Measurements from ENCODE around the gene RNF130. TPM values are rescaled to one million over a fixed set of nuclear protein-coding genes. Genes with fewer than 3 reads are reported as not detected.

The RNF130 gene
- total RNA-seq, 1 donor from 2014 or later, result 103 TPM

DNA sequence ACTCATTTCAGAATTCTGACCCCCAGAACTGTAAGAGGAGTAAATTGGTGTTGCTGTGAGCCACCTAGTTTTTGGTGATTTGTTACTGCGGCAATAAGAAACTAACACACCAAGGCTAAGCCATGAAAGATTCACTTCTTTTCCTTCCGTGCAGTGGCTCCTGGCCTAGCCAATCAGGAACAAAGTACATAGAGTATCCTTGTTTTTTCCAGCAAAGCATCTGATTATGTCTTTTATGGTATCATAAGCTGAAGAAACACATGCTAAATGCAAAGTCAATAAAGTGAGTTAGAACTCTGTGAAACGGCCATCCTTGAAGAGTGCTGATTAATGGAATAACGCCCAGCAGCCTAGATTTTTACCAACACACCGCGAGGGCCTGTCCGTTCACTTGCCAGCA lies 11.4 kb downstream of the RNF130 start:
- Histone ChIP-seq H3K27me3 (no peaks in the 10 kb centered on the region), H3K4me1 (no peaks in the 10 kb centered on the region), H3K27ac (no peak overlapping the region), H3K4me3 (no peak overlapping the region), H3K36me3 (no peaks in the 10 kb centered on the region), H3K9me3 (no peaks in the 10 kb centered on the region)
- TF ChIP-seq, protein P1, sequence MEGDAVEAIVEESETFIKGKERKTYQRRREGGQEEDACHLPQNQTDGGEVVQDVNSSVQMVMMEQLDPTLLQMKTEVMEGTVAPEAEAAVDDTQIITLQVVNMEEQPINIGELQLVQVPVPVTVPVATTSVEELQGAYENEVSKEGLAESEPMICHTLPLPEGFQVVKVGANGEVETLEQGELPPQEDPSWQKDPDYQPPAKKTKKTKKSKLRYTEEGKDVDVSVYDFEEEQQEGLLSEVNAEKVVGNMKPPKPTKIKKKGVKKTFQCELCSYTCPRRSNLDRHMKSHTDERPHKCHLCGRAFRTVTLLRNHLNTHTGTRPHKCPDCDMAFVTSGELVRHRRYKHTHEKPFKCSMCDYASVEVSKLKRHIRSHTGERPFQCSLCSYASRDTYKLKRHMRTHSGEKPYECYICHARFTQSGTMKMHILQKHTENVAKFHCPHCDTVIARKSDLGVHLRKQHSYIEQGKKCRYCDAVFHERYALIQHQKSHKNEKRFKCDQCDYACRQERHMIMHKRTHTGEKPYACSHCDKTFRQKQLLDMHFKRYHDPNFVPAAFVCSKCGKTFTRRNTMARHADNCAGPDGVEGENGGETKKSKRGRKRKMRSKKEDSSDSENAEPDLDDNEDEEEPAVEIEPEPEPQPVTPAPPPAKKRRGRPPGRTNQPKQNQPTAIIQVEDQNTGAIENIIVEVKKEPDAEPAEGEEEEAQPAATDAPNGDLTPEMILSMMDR (IDR thresholded peaks at IDR 0.05), result no peak
- TF ChIP-seq POLR2AphosphoS5 (IDR thresholded peaks at IDR 0.05; ENCODE audit: insufficient read depth in 1 of 2, low read depth in 1 of 2) (no peak), POLR2A (IDR thresholded peaks at IDR 0.05) (no peak)
- DNase-seq (ENCODE audit: extremely low spot score in 2 of 2), result no peak
- intact Hi-C loops (cut with DNase I), result no loop called here

GRCh38 chr5:180059326-180059725 lies 12.2 kb downstream of the RNF130 start:
- Histone ChIP-seq H3K4me3 (no peak overlapping the region), H3K9me3 (no peaks in the 10 kb centered on the region), H3K27me3 (no peaks in the 10 kb centered on the region), H3K4me1 (no peaks in the 10 kb centered on the region), H3K27ac (no peak overlapping the region), H3K36me3 (no peaks in the 10 kb centered on the region)
- intact Hi-C loops (cut with DNase I), result no loop called here
- TF ChIP-seq POLR2A (IDR thresholded peaks at IDR 0.05) (no peak), POLR2AphosphoS5 (IDR thresholded peaks at IDR 0.05; ENCODE audit: insufficient read depth in 1 of 2, low read depth in 1 of 2) (no peak)
- TF ChIP-seq, protein P1 (IDR thresholded peaks at IDR 0.05), result no peak
- DNase-seq (ENCODE audit: extremely low spot score in 2 of 2), result no peak

DNA sequence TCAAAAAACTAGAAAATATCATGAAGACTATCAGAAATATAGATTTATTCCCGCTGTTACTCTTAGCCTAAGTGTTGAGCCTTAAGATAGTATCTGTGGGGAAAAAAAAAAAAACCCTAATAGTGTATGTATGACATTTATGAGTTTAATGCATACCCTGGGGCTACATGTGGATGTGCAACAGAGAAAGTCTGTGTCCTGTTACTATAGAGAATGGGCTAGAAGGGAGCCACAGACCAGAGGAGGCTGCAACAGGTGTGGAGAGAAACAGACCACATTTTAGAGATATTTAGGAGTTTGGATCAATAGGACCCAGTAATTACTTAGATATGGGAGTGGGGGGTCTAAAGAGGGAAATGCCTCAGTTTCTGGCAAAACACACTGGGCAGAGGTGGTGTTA lies 15.4 kb downstream of the RNF130 start:
- Histone ChIP-seq H3K36me3 (no peaks in the 10 kb centered on the region), H3K4me3 (no peak overlapping the region), H3K27ac (no peak overlapping the region), H3K4me1 (peaks cover 13% of the 10 kb centered on the region), H3K27me3 (no peaks in the 10 kb centered on the region), H3K9me3 (no peaks in the 10 kb centered on the region)
- intact Hi-C loops (cut with DNase I), result no loop called here
- TF ChIP-seq POLR2AphosphoS5 (IDR thresholded peaks at IDR 0.05; ENCODE audit: insufficient read depth in 1 of 2, low read depth in 1 of 2) (no peak), POLR2A (IDR thresholded peaks at IDR 0.05) (no peak)
- TF ChIP-seq, protein P1 (IDR thresholded peaks at IDR 0.05), result no peak
- no peak for DNase-seq (ENCODE audit: extremely low spot score in 2 of 2)

- H3K4me3 ChIP-seq, result no peak overlapping the region
- H3K4me1 ChIP-seq, result peaks cover 21% of the 10 kb centered on the region
- no peak for DNase-seq (ENCODE audit: extremely low spot score in 2 of 2)
- H3K27me3 ChIP-seq, result no peaks in the 10 kb centered on the region
- no peaks in the 10 kb centered on the region for H3K9me3 ChIP-seq
- TF ChIP-seq POLR2A (IDR thresholded peaks at IDR 0.05), result no peak
- TF ChIP-seq, protein P1 (IDR thresholded peaks at IDR 0.05), result no peak
- TF ChIP-seq POLR2AphosphoS5 (IDR thresholded peaks at IDR 0.05; ENCODE audit: insufficient read depth in 1 of 2, low read depth in 1 of 2), result no peak
- H3K27ac ChIP-seq, result no peak overlapping the region
- no peaks in the 10 kb centered on the region for H3K36me3 ChIP-seq
- intact Hi-C loops (cut with DNase I), result no loop called here
Observed at GRCh38 chr5:180054226-180054625, 17.3 kb downstream of the RNF130 start.

DNA sequence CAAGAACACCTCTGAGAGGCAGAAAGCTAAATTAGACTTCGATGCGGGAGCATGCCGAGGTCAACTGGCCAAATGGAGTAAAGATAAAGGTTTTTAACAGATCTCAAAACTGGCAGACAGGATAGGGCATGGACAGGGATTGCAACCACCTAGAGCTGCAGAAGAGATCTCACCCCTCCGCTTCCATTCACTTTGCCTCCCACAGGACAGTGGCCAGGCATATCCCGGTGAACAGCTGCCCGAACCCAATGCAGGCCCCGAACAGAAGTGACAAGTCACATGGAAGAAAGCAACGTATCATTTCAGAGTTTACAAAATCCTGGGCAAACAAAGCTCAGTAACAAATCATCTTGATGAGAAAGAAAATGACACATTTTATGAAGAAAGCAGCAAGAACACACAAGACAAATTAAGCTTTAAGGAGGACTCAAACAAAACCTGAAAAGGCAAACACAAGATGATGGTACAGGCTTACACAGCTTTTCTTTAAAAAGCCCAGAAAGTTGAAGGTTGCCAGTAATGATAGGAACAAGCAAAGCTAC lies 18.4 kb downstream of the RNF130 start:
- no peaks in the 10 kb centered on the region for H3K27me3 ChIP-seq
- intact Hi-C loops (cut with DNase I), result no loop called here
- H3K4me3 ChIP-seq, result no peak overlapping the region
- TF ChIP-seq POLR2AphosphoS5 (IDR thresholded peaks at IDR 0.05; ENCODE audit: insufficient read depth in 1 of 2, low read depth in 1 of 2) (no peak), POLR2A (IDR thresholded peaks at IDR 0.05) (no peak)
- TF ChIP-seq, protein P1 (IDR thresholded peaks at IDR 0.05), result no peak
- peaks cover 21% of the 10 kb centered on the region for H3K4me1 ChIP-seq
- DNase-seq (ENCODE audit: extremely low spot score in 2 of 2), result no peak
- no peak overlapping the region for H3K27ac ChIP-seq
- H3K36me3 ChIP-seq, result no peaks in the 10 kb centered on the region
- no peaks in the 10 kb centered on the region for H3K9me3 ChIP-seq

All from vagina (tissue), 2 donors.